ENCODE results near the gene JAG1. TPM values are rescaled to one million over a fixed set of nuclear protein-coding genes. Genes with fewer than 3 reads are reported as not detected.

Gene JAG1
- total and polyA plus RNA-seq, 2 experiments from 2014 or later, result 1.2 to 8.4 TPM

DNA sequence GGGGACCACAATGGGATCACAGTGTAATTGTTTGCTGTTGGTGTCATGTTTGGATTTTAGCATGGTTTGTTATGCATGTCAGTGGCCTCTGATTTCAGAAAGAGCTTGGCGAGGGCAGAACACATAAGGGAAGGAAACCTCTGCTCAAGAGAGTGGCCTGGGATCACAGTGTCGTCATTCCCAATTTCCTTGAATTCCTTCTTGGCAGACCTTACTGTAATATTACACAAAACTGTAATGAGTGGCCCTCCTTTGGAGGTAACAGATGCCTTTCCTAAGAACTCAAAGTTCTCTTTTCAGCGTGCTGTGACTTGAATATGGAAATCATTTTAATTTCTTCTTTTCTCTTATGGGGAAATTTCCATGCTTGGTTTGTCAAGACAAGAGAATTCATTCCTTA, 46.9 kb downstream of the JAG1 start:
- H3F3A ChIP-seq (ENCODE audit: insufficient read depth), result peaks cover 15% of the 10 kb centered on the region
- H3K4me1 ChIP-seq (ENCODE audit: insufficient read depth), result peaks cover 15% of the 10 kb centered on the region
- H3K9me2 ChIP-seq (ENCODE audit: insufficient read depth), result no peaks in the 10 kb centered on the region
- 58 to 59% methylated on average over 3 of the region's 3 CpGs for WGBS, 2 experiments (ENCODE audit: low coverage in 1 of 2, low lambda C conversion rate in 2 of 2, missing lambda C conversion rate in 2 of 2)
- no peak overlapping the region for H2AFZ ChIP-seq
- H3K27ac ChIP-seq, result no peak overlapping the region
- H3K9ac ChIP-seq, result no peak overlapping the region
- in situ Hi-C loops (cut with MboI), result no loop called here
- no peak for TF ChIP-seq EZH2phosphoT487 (IDR thresholded peaks at IDR 0.05; ENCODE audit: insufficient read depth, low read depth)
- TF ChIP-seq EZH2 (IDR thresholded peaks at IDR 0.05; ENCODE audit: insufficient read depth, poor library complexity, severe bottlenecking), result no peak
- H3K4me2 ChIP-seq (ENCODE audit: unreplicated experiment), result no peak overlapping the region
- no peaks in the 10 kb centered on the region for H3K36me3 ChIP-seq (ENCODE audit: low read depth)
- H3K79me2 ChIP-seq (ENCODE audit: insufficient read depth), result no peaks in the 10 kb centered on the region
- no peaks in the 10 kb centered on the region for H4K20me1 ChIP-seq (ENCODE audit: insufficient read depth)
- H3K4me3 ChIP-seq, result no peak overlapping the region
- no peaks in the 10 kb centered on the region for H3K9me3 ChIP-seq (ENCODE audit: low read depth)
- no peak for DNase-seq
- no peaks in the 10 kb centered on the region for H3K27me3 ChIP-seq (replicated peaks; ENCODE audit: insufficient read depth)

DNA sequence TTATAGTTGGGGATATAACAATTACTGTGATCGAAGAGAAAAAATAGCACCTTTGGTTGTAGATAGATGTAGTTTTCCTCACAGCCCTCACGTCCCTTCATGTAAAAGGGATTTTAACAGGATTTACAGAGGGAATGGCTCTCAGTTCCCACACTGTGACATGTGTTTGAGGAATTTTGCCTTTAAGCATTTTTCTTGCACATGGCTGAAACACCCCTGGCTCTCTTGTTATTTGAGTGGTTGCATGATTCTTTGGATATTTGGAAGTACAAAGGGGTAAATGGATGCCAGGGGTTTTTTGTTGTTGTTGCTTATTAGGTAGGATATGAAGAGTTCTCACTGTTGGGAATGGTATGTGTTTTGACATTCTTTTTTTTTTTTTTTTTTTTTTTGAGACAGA, 48.2 kb downstream of the JAG1 start:
- H3K36me3 ChIP-seq (ENCODE audit: low read depth), result no peaks in the 10 kb centered on the region
- no peaks in the 10 kb centered on the region for H3K9me2 ChIP-seq (ENCODE audit: insufficient read depth)
- H3F3A ChIP-seq (ENCODE audit: insufficient read depth), result peaks cover 15% of the 10 kb centered on the region
- no peak overlapping the region for H2AFZ ChIP-seq
- H4K20me1 ChIP-seq (ENCODE audit: insufficient read depth), result no peaks in the 10 kb centered on the region
- no peak overlapping the region for H3K9ac ChIP-seq
- H3K27me3 ChIP-seq (replicated peaks; ENCODE audit: insufficient read depth), result no peaks in the 10 kb centered on the region
- peaks cover 15% of the 10 kb centered on the region for H3K4me1 ChIP-seq (ENCODE audit: insufficient read depth)
- no peaks in the 10 kb centered on the region for H3K79me2 ChIP-seq (ENCODE audit: insufficient read depth)
- DNase-seq, result peak; percentile 27
- TF ChIP-seq EZH2 (IDR thresholded peaks at IDR 0.05; ENCODE audit: insufficient read depth, poor library complexity, severe bottlenecking) (no peak), EZH2phosphoT487 (IDR thresholded peaks at IDR 0.05; ENCODE audit: insufficient read depth, low read depth) (no peak)
- no peak overlapping the region for H3K27ac ChIP-seq
- in situ Hi-C loops (cut with MboI), result no loop called here
- 96 to 100% methylated on average over 2 of the region's 2 CpGs for WGBS, 2 experiments (ENCODE audit: low coverage in 1 of 2, low lambda C conversion rate in 2 of 2, missing lambda C conversion rate in 2 of 2)
- no peak overlapping the region for H3K4me3 ChIP-seq
- no peaks in the 10 kb centered on the region for H3K9me3 ChIP-seq (ENCODE audit: low read depth)
- no peak overlapping the region for H3K4me2 ChIP-seq (ENCODE audit: unreplicated experiment)

DNA sequence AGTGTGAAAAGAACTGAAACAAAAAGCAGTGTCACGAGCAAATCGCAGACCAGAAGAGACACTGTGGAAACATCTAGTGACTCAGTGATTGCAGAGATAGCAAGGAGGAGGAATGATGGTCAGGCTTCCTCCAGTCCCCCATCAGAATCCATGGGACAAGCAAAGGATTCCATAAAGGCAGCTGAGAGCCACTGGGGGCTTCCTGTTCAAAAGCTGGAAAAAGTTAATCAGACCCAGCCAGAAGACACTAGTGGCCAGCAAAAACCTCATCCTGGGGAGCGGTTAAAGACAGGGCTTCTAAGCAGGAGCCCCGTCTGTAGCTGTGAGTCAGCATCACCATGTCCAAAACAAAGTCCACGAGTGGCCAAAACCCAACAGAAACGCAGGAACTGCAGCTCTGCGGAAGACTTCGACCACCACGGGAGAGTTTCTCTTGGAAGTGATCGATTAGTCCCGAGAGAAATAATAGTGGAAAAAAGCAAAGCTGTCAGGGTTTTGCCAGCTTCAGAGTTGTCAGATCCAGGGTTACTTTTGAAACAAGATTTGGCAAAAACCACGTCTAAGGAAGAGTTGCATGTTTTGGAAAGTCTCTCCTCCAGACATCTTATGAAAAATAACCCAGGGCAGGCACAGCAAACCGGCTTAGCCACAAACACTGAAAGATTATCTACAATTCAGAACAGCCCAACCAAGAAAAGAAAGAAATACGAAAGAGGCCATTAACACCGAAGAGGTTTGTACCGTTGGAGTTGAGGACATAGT, 51.0 kb downstream of the JAG1 start:
- H3K9ac ChIP-seq, result peak overlapping the region; percentile 84

DNA sequence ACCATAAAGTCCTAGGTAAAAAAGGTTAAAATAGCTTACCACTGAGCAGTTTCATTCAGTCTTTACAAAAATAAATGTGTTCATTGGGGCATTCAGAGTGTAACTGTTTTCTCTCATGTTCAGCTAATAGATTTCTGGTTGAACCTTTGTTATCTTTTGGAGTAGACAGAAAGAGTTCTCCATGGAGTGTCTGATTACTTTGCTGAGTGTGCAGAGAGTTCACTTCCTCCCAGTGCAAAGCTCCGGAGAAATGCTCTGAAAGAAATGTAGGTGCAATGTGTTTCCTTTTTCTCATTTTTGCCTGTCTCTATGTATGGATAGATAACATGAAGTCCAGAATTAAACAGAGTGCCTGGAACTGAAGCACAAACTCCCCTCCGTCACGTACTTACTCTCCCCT, 52.6 kb downstream of the JAG1 start:
- H3K4me3 ChIP-seq, result no peak overlapping the region
- WGBS, 2 experiments (ENCODE audit: low coverage in 1 of 2, low lambda C conversion rate in 2 of 2, missing lambda C conversion rate in 2 of 2), result 97 to 99% methylated on average over 3 of the region's 3 CpGs
- no peaks in the 10 kb centered on the region for H3K27me3 ChIP-seq (replicated peaks; ENCODE audit: insufficient read depth)
- no peak overlapping the region for H3K9ac ChIP-seq
- peaks cover 15% of the 10 kb centered on the region for H3F3A ChIP-seq (ENCODE audit: insufficient read depth)
- no peak overlapping the region for H3K27ac ChIP-seq
- no peak for TF ChIP-seq EZH2 (IDR thresholded peaks at IDR 0.05; ENCODE audit: insufficient read depth, poor library complexity, severe bottlenecking)
- TF ChIP-seq EZH2phosphoT487 (IDR thresholded peaks at IDR 0.05; ENCODE audit: insufficient read depth, low read depth), result no peak
- no peaks in the 10 kb centered on the region for H4K20me1 ChIP-seq (ENCODE audit: insufficient read depth)
- H3K79me2 ChIP-seq (ENCODE audit: insufficient read depth), result no peaks in the 10 kb centered on the region
- peaks cover 29% of the 10 kb centered on the region for H3K4me1 ChIP-seq (ENCODE audit: insufficient read depth)
- H2AFZ ChIP-seq, result no peak overlapping the region
- no peaks in the 10 kb centered on the region for H3K36me3 ChIP-seq (ENCODE audit: low read depth)
- in situ Hi-C loops (cut with MboI), result no loop called here
- no peak overlapping the region for H3K4me2 ChIP-seq (ENCODE audit: unreplicated experiment)
- H3K9me3 ChIP-seq (ENCODE audit: low read depth), result no peaks in the 10 kb centered on the region
- H3K9me2 ChIP-seq (ENCODE audit: insufficient read depth), result no peaks in the 10 kb centered on the region
- DNase-seq, result no peak

More for the DNA sequence above, 51.0 kb downstream of the JAG1 start:
- H3K4me3 ChIP-seq, result peak overlapping the region; percentile 63
- peak overlapping the region; percentile 75 for H2AFZ ChIP-seq
- H3K36me3 ChIP-seq (ENCODE audit: low read depth), result no peaks in the 10 kb centered on the region
- in situ Hi-C loops (cut with MboI), result no loop called here
- H3K27me3 ChIP-seq (replicated peaks; ENCODE audit: insufficient read depth), result no peaks in the 10 kb centered on the region
- TF ChIP-seq EZH2 (IDR thresholded peaks at IDR 0.05; ENCODE audit: insufficient read depth, poor library complexity, severe bottlenecking) (no peak), EZH2phosphoT487 (IDR thresholded peaks at IDR 0.05; ENCODE audit: insufficient read depth, low read depth) (no peak)
- WGBS, 2 experiments (ENCODE audit: low coverage in 1 of 2, low lambda C conversion rate in 2 of 2, missing lambda C conversion rate in 2 of 2), result 7 to 8% methylated on average over 16 of the region's 16 CpGs
- H3K4me1 ChIP-seq (ENCODE audit: insufficient read depth), result peaks cover 29% of the 10 kb centered on the region
- peak overlapping the region; percentile 95 for H3K4me2 ChIP-seq (ENCODE audit: unreplicated experiment)
- H3K27ac ChIP-seq, result peak overlapping the region; percentile 84
- no peaks in the 10 kb centered on the region for H3K9me3 ChIP-seq (ENCODE audit: low read depth)
- H3F3A ChIP-seq (ENCODE audit: insufficient read depth), result peaks cover 15% of the 10 kb centered on the region
- H3K9me2 ChIP-seq (ENCODE audit: insufficient read depth), result no peaks in the 10 kb centered on the region
- no peaks in the 10 kb centered on the region for H4K20me1 ChIP-seq (ENCODE audit: insufficient read depth)
- H3K79me2 ChIP-seq (ENCODE audit: insufficient read depth), result no peaks in the 10 kb centered on the region
- peak; percentile 89 for DNase-seq

Data from GM23248 (cell line).